HUES6 (cell line): ENCODE data around the gene TIAL1.
"Not testable (repeated sequence)": the region's sequence is repeated elsewhere in the genome, so short reads cannot be mapped to it uniquely, and the experiment has no call there.

Source experiments
- H3K27ac ChIP-seq: 2 replicates; pipeline ENCODE4 v1.7.0; 2013; ENCODE audit warnings: low read depth, mild to moderate bottlenecking, low read length, inconsistent platforms
- H3K27me3 ChIP-seq: 2 replicates; pipeline ENCODE4 v1.6.1; 2013; ENCODE audit warnings: low read length; ENCODE audit not compliant: control insufficient read depth, insufficient read depth
- H3K36me3 ChIP-seq: 2 replicates; pipeline ENCODE4 v1.6.1; 2013; ENCODE audit warnings: low read length; ENCODE audit not compliant: control insufficient read depth, insufficient read depth
- H3K4me1 ChIP-seq: 2 replicates; pipeline ENCODE4 v1.6.1; 2013; ENCODE audit warnings: low read length; ENCODE audit not compliant: control insufficient read depth, insufficient read depth
- H3K4me3 ChIP-seq: 2 replicates; pipeline ENCODE4 v1.5.1; 2013; ENCODE audit warnings: low read depth, low read length
- H3K9ac ChIP-seq: one replicate; pipeline ENCODE4 v1.6.1; 2013; ENCODE audit warnings: mild to moderate bottlenecking, low read length
- H3K9me3 ChIP-seq: 2 replicates; pipeline ENCODE4 v1.6.1; 2013; ENCODE audit warnings: low read depth, low read length; ENCODE audit not compliant: control insufficient read depth, insufficient read depth

Gene TIAL1

GRCh38 chr10:119538632-119539358 lies 58.0 kb downstream of the TIAL1 start:
- peaks cover 22% of the 10 kb centered on the region; the same call in 1 of the 2 replicates for H3K4me1 ChIP-seq

GRCh38 chr10:119537953-119538630 lies 58.7 kb downstream of the TIAL1 start:
- H3K9ac ChIP-seq, result no peak overlapping the region
- no peaks in the 10 kb centered on the region for H3K9me3 ChIP-seq
- H3K4me3 ChIP-seq, result no peak overlapping the region
- H3K27me3 ChIP-seq, result peaks cover 37% of the 10 kb centered on the region
- peaks cover 22% of the 10 kb centered on the region; the same call in 1 of the 2 replicates for H3K4me1 ChIP-seq
- no peak overlapping the region for H3K27ac ChIP-seq
- no peaks in the 10 kb centered on the region for H3K36me3 ChIP-seq

More at GRCh38 chr10:119538632-119539358, 58.0 kb downstream of the TIAL1 start:
- Histone ChIP-seq H3K27ac (no peak overlapping the region), H3K9me3 (no peaks in the 10 kb centered on the region), H3K36me3 (no peaks in the 10 kb centered on the region), H3K27me3 (peaks cover 44% of the 10 kb centered on the region), H3K9ac (no peak overlapping the region), H3K4me3 (no peak overlapping the region)

GRCh38 chr10:119536508-119537025 lies 60.2 kb downstream of the TIAL1 start:
- no peaks in the 10 kb centered on the region for H3K36me3 ChIP-seq
- peaks cover 17% of the 10 kb centered on the region; the same call in 1 of the 2 replicates for H3K4me1 ChIP-seq
- no peak overlapping the region for H3K9ac ChIP-seq
- H3K9me3 ChIP-seq, result no peaks in the 10 kb centered on the region
- peaks cover 22% of the 10 kb centered on the region for H3K27me3 ChIP-seq
- no peak overlapping the region for H3K27ac ChIP-seq
- H3K4me3 ChIP-seq, result no peak overlapping the region

GRCh38 chr10:119535837-119536507 lies 60.8 kb downstream of the TIAL1 start:
- peaks cover 11% of the 10 kb centered on the region; the same call in 1 of the 2 replicates for H3K4me1 ChIP-seq

GRCh38 chr10:119535305-119535704 lies 61.5 kb downstream of the TIAL1 start:
- no peaks in the 10 kb centered on the region for H3K36me3 ChIP-seq
- peaks cover 10% of the 10 kb centered on the region; the same call in 1 of the 2 replicates for H3K4me1 ChIP-seq
- H3K27ac ChIP-seq, result no peak overlapping the region
- H3K9me3 ChIP-seq, result no peaks in the 10 kb centered on the region
- H3K9ac ChIP-seq, result no peak overlapping the region
- H3K4me3 ChIP-seq, result no peak overlapping the region
- peaks cover 9% of the 10 kb centered on the region; the same call in 1 of the 2 replicates for H3K27me3 ChIP-seq

More at GRCh38 chr10:119535837-119536507, 60.8 kb downstream of the TIAL1 start:
- Histone ChIP-seq H3K9ac (no peak overlapping the region), H3K4me3 (no peak overlapping the region), H3K36me3 (no peaks in the 10 kb centered on the region), H3K27ac (no peak overlapping the region), H3K27me3 (peaks cover 16% of the 10 kb centered on the region), H3K9me3 (no peaks in the 10 kb centered on the region)

- Histone ChIP-seq H3K4me1 (peaks cover 10% of the 10 kb centered on the region; the same call in 1 of the 2 replicates), H3K36me3 (no peaks in the 10 kb centered on the region), H3K27ac (no peak overlapping the region), H3K27me3 (no peaks in the 10 kb centered on the region), H3K4me3 (no peak overlapping the region), H3K9me3 (no peaks in the 10 kb centered on the region), H3K9ac (no peak overlapping the region)
Measured at GRCh38 chr10:119533473-119533872, 63.3 kb downstream of the TIAL1 start.

- H3K36me3 ChIP-seq, H3K27ac ChIP-seq, H3K4me1 ChIP-seq, H3K27me3 ChIP-seq, H3K4me3 ChIP-seq, H3K9me3 ChIP-seq, H3K9ac ChIP-seq: not testable (repeated sequence)
Measured at GRCh38 chr10:119532791-119533190, 64.0 kb downstream of the TIAL1 start.

GRCh38 chr10:119532251-119532650 lies 64.5 kb downstream of the TIAL1 start:
- not testable (repeated sequence) for H3K9ac ChIP-seq, H3K9me3 ChIP-seq, H3K27ac ChIP-seq, H3K4me3 ChIP-seq, H3K36me3 ChIP-seq, H3K4me1 ChIP-seq, H3K27me3 ChIP-seq

GRCh38 chr10:119531067-119531466 lies 65.7 kb downstream of the TIAL1 start:
- Histone ChIP-seq H3K4me1 (no peaks in the 10 kb centered on the region), H3K4me3 (no peak overlapping the region), H3K36me3 (no peaks in the 10 kb centered on the region), H3K9me3 (no peaks in the 10 kb centered on the region), H3K27ac (no peak overlapping the region), H3K9ac (no peak overlapping the region), H3K27me3 (no peaks in the 10 kb centered on the region)

GRCh38 chr10:119528663-119529237 lies 68.0 kb downstream of the TIAL1 start:
- H3K27me3 ChIP-seq, H3K4me3 ChIP-seq, H3K27ac ChIP-seq, H3K9ac ChIP-seq, H3K36me3 ChIP-seq, H3K4me1 ChIP-seq, H3K9me3 ChIP-seq: not testable (repeated sequence)
